Osteocyte (in vitro differentiated cells): ENCODE data around the gene XRCC6. TPM values are rescaled to one million over a fixed set of nuclear protein-coding genes. Genes with fewer than 3 reads are reported as not detected.
"Not testable (repeated sequence)": the region's sequence is repeated elsewhere in the genome, so short reads cannot be mapped to it uniquely, and the experiment has no call there.

ENCODE experiments used
- DNase-seq: peaks from one replicate; pipeline ENCODE4 v3.0.0; 2021; ENCODE audit warnings: mixed read lengths; ENCODE audit not compliant: unreplicated experiment; ENCODE audit errors: extremely low spot score
- H3K27ac Mint-ChIP-seq: one replicate; pipeline ENCODE4 v1.8.0; 2021; ENCODE audit warnings: mild to moderate bottlenecking, mixed read lengths; ENCODE audit not compliant: unreplicated experiment
- H3K27me3 Mint-ChIP-seq: one replicate; pipeline ENCODE4 v1.8.0; 2021; ENCODE audit warnings: mixed read lengths; ENCODE audit not compliant: unreplicated experiment
- H3K36me3 Mint-ChIP-seq: one replicate; pipeline ENCODE4 v1.8.0; 2021; ENCODE audit warnings: mixed read lengths; ENCODE audit not compliant: unreplicated experiment
- H3K4me1 Mint-ChIP-seq: one replicate; pipeline ENCODE4 v1.8.0; 2021; ENCODE audit warnings: mixed read lengths; ENCODE audit not compliant: unreplicated experiment
- H3K4me3 Mint-ChIP-seq: one replicate; pipeline ENCODE4 v1.8.0; 2021; ENCODE audit warnings: mild to moderate bottlenecking, moderate library complexity, mixed read lengths; ENCODE audit not compliant: unreplicated experiment
- H3K9me3 Mint-ChIP-seq: one replicate; pipeline ENCODE4 v1.8.0; 2021; ENCODE audit warnings: mixed read lengths; ENCODE audit not compliant: unreplicated experiment
- CTCF ChIP-seq: fragments of 200-600 bp; sonication (generic); IDR thresholded peaks from 2 replicates; pipeline ENCODE4 v1.5.0; 2021; ENCODE audit warnings: antibody characterized with exemption, mild to moderate bottlenecking, moderate library complexity
- long read RNA-seq: library from polyadenylated mRNA; unstranded; transcript quantifications from one replicate; pipeline ENCODE4 v2.0.0, GENCODE V29; 2021
- total RNA-seq: library from RNA; stranded (reverse); gene quantifications from 2 replicates; pipeline ENCODE4 v1.2.1, GENCODE V29; 2021

The XRCC6 gene
- 211 and 218 TPM in 2 replicates for total RNA-seq
- long read RNA-seq, transcript XRCC6-206 (12 exons, 2,148 nt): minor isoform, 15 of 3,653 reads
- long read RNA-seq, transcript XRCC6-202 (13 exons, 2,296 nt): major isoform, 3,213 of 3,653 reads
- long read RNA-seq, transcript XRCC6-205 (13 exons, 2,200 nt): minor isoform, 21 of 3,653 reads
- long read RNA-seq, transcript XRCC6-201 (12 exons, 2,709 nt): minor isoform, 152 of 3,653 reads
- long read RNA-seq, partial matches to known transcripts: 101 of 3,653 reads
- long read RNA-seq, other reads (novel, unspliced or antisense): 151 of 3,653 reads

DNA sequence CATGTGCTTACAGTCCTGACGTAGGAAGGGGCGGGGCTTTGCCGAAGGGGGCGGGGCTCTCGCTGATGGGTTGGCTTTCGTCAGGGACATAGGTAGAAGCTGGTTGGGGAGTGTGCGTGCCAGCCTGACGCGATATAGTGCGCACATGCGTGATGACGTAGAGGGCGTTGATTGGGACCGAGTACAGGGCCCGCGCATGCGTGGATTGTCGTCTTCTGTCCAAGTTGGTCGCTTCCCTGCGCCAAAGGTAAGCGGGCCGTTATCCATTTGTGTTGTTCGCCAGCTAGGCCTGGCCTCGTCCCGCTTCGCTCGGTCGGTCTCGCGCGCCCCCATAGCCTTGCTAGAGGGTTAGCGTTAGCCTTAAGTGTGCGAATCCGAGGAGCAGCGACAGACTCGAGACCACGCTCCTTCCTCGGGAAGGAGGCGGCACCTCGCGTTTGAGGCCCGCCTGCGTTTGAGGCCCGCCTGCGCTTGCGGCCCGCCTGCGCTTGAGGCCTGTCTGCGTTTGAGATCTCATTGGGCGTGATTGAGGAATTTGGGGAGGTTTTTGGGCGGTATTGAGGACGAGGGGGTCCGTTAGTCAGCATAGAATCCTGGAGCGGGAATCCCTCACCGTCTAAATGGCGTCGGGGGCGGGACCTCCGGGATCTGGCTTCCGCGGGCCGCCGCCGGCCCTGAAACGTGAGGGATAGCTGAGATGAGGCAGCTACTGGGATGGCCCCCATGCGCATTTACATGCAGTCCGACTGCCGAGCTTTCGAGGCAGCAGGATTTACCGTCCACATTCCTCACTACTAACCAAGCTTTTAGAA lies at the start of gene XRCC6:
XRCC6 (plus strand) TSS at position 197 of the 812 bp plus-strand sequence. CDS start 710 bp downstream, outside the sequence.
- TF ChIP-seq CTCF: no peak
- Mint-ChIP-seq H3K4me3 (peak within 1 kb of the TSS; percentile 90), H3K27ac (peak within 1 kb of the TSS; percentile 96), H3K36me3 (peaks cover 6% of the 10 kb centered on the region), H3K4me1 (peaks cover 28% of the 10 kb centered on the region), H3K27me3 (no peaks in the 10 kb centered on the region), H3K9me3 (no peaks in the 10 kb centered on the region)
- peak; percentile 100 for DNase-seq

DNA sequence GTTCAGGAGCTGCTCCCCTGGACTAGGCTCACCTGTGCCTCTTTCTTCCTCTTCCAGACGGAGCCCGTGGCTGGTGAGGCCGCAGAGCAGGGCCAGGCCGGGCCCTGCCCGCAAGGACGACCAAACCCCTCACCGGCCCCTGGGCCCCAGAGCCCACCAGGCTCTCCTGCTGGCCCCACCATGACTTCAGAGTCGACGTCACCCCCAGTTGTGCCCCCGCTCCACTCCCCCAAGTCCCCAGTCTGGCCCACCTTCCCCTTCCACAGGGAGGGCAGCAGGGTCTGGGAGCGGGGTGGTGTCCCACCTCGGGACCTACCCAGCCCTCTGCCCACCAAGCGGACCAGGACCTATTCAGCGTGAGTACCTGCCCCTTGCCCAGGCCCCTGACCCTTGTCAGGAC lies 49.3 kb upstream of the XRCC6 start:
- no peaks in the 10 kb centered on the region for H3K27me3 Mint-ChIP-seq
- no peaks in the 10 kb centered on the region for H3K9me3 Mint-ChIP-seq
- no peak overlapping the region for H3K27ac Mint-ChIP-seq
- TF ChIP-seq CTCF: no peak
- peaks cover 18% of the 10 kb centered on the region for H3K4me1 Mint-ChIP-seq
- no peak overlapping the region for H3K4me3 Mint-ChIP-seq
- no peak for DNase-seq
- peaks cover 2% of the 10 kb centered on the region for H3K36me3 Mint-ChIP-seq

DNA sequence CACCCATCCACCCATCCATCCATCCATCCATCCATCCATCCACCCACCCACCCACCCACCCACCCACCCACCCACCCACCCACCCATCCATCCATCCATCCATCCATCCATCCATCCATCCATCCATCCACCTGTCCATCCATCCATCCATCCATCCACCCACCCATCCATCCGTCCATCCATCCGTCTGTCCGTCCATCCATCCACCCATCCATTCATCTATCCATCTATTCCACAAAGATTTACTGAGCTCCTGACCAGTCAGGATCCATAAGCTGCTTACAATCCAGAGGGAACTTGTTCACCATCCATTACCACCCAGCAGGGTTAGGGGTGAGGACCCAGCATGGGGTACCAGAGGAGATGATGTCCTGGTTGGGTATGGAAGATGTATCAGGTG lies 48.8 kb upstream of the XRCC6 start:
- H3K4me1 Mint-ChIP-seq: peaks cover 12% of the 10 kb centered on the region
- not testable (repeated sequence) for DNase-seq, H3K4me3 Mint-ChIP-seq, H3K27me3 Mint-ChIP-seq, H3K9me3 Mint-ChIP-seq, H3K27ac Mint-ChIP-seq, H3K36me3 Mint-ChIP-seq

GRCh38 chr22:41573677-41574076 lies 47.4 kb upstream of the XRCC6 start:
- H3K4me3 Mint-ChIP-seq: no peak overlapping the region
- peaks cover 13% of the 10 kb centered on the region for H3K36me3 Mint-ChIP-seq
- peaks cover 7% of the 10 kb centered on the region for H3K4me1 Mint-ChIP-seq
- no peak overlapping the region for H3K27ac Mint-ChIP-seq
- no peaks in the 10 kb centered on the region for H3K27me3 Mint-ChIP-seq
- no peak for TF ChIP-seq CTCF
- DNase-seq: no peak
- no peaks in the 10 kb centered on the region for H3K9me3 Mint-ChIP-seq

DNA sequence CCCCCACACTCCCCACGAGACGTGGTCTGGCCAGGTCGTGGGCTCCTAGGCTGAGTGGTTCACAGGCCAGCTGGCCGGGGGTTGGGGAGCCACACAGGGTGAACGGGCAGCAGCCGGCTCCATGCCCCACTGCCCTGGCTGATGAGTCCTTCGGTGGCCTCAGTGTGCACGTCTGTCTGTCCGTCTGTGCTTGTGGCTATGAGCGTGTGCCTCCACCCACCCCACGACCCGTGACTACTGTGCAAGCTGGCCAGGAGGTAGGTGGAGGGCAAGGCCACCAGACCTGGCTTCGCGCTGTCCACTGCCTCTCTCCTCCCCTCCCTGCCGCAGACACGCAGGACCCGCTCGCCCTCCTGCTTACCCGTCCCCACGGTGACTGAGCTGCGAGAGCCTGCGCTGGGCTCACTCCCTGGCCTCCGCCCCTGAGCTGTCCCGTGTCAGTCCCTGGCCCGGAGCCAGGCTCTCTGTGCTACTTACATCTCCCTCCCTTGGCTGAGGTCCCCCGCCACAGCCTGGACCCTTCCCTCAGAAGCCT lies 46.2 kb upstream of the XRCC6 start:
- TF ChIP-seq CTCF: no peak
- Mint-ChIP-seq H3K36me3 (peaks cover 13% of the 10 kb centered on the region), H3K27ac (no peak overlapping the region), H3K4me3 (no peak overlapping the region), H3K4me1 (no peaks in the 10 kb centered on the region), H3K27me3 (no peaks in the 10 kb centered on the region), H3K9me3 (no peaks in the 10 kb centered on the region)
- no peak for DNase-seq
